Right renal cortex interstitium (tissue), 3 donors: ENCODE results near the gene SLC8A3. TPM values are rescaled to one million over a fixed set of nuclear protein-coding genes. Genes with fewer than 3 reads are reported as not detected.
"Not testable (repeated sequence)": the region's sequence is repeated elsewhere in the genome, so short reads cannot be mapped to it uniquely, and the experiment has no call there.

Source experiments
- DNase-seq, 3 donors: peaks; one replicate each; pipeline ENCODE4 v3.0.0-alpha.2; 2013; ENCODE audit warnings: low read depth in 3 of 3, low spot score in 2 of 3
- polyA plus RNA-seq, 3 donors: library from polyadenylated mRNA; unstranded; fragments of 120-200 nt; gene quantifications; one replicate each; pipeline ENCODE4 v1.2.1, GENCODE V29; 2013; ENCODE audit not compliant: insufficient read length in 3 of 3

Gene SLC8A3, protein sequence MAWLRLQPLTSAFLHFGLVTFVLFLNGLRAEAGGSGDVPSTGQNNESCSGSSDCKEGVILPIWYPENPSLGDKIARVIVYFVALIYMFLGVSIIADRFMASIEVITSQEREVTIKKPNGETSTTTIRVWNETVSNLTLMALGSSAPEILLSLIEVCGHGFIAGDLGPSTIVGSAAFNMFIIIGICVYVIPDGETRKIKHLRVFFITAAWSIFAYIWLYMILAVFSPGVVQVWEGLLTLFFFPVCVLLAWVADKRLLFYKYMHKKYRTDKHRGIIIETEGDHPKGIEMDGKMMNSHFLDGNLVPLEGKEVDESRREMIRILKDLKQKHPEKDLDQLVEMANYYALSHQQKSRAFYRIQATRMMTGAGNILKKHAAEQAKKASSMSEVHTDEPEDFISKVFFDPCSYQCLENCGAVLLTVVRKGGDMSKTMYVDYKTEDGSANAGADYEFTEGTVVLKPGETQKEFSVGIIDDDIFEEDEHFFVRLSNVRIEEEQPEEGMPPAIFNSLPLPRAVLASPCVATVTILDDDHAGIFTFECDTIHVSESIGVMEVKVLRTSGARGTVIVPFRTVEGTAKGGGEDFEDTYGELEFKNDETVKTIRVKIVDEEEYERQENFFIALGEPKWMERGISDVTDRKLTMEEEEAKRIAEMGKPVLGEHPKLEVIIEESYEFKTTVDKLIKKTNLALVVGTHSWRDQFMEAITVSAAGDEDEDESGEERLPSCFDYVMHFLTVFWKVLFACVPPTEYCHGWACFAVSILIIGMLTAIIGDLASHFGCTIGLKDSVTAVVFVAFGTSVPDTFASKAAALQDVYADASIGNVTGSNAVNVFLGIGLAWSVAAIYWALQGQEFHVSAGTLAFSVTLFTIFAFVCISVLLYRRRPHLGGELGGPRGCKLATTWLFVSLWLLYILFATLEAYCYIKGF
- under 1 TPM; 0.53 to 0.57 (median 0.54) TPM for polyA plus RNA-seq

DNA sequence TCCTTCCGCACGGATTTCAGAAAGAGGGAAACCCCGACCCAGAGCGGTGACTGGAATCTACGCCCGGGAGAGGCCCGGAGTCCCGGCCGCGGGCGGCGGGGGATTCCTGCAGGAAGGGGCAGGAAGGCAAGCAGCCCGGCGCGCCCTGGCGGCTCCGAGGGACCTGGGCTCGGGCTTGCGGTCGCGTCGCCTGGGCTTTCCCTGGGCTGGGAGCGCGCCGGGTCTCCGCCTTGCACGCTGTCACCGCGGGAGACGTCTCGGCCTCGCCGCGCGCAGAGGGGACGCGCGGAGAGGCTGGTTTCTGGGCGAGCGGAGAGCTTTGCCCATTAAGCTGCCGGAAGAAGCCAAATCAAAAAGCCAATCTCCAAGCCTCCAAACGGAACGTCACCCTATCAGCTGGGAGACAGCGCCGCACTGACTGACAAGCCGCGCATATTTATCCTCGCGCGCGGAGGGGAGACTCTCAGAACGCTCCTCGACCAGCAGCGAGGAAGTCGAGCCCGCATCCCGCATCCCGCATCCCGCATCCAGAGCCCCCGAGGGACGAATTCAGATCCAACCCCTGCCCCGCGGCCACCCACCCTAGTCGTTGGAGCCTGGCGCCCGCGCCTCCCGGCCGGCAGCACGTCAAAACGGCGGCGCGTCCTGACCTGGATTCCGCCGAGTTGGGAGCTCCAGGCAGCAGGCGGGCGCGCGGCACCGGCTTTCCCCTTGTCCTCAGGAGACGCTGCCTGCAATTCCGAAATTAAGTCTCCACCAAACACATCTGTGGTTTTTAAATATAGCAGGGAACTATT is at the start of gene SLC8A3:
SLC8A3 (minus strand) TSS at position 293 of the 797 bp plus-strand sequence. CDS start 20,529 bp downstream, outside the sequence.
- DNase-seq = no peak

DNA sequence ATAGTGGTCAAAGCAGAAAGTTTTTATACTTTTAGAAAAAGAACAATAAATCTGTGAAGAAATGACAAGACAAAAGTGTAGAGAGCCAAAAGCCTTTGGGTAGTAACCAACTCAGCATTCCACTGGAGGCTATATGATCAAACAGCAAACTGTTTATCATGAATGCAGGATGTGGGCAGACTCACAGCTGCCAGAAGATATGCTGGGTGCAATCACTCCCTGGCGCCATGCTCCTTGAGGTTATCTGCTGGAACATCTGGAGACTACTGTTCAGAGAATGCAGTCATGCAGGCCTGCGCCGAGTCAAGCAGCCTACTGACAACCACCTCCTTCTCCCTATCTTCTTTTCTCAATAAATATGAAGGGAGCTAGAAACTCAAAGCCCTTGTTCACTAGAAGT is 49.0 kb upstream of the SLC8A3 start:
- DNase-seq = no peak

DNA sequence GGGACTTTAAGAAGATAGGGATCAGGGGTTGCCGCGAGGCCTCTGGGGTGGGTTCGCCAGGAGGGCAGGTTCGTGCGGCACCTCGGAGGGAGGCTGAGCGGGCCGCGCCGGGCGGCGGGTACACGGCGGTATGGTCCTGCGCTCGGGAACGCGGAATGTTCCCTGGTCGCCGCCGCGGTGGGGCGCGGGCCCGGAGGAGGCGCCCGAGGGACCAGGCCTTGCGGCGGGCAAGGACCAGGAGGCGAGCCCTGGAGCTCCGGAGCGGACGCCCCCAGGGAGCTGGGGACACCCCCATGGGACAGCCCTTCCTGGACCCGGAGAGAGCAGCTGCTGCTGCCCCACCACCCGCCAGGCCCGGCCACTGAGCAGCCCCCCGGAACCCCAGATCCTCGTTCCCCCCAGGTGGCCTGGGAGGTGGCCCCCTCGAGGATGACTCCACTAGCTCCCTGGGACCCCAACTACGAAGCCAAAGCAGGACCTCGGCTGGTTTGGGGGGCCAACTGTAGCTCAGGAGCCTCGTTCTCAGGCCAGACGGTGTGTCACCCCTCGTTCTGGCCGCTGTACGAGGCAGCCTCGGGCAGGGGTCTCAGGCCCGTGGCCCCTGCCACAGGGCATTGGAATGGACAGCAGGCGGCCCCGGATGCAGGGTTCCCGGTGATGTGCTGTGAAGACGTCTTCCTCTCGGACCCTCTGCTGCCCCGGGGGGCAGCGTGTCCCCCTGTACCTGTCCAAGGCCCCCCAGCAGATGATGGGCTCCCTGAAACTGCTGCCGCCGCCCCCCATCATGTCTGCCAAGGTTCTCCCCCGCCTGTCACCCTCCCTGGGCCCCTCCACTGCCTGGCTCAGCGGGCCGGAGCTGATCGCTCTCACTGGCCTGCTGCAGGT is 45.6 kb upstream of the SLC8A3 start:
- DNase-seq = no peak

DNA sequence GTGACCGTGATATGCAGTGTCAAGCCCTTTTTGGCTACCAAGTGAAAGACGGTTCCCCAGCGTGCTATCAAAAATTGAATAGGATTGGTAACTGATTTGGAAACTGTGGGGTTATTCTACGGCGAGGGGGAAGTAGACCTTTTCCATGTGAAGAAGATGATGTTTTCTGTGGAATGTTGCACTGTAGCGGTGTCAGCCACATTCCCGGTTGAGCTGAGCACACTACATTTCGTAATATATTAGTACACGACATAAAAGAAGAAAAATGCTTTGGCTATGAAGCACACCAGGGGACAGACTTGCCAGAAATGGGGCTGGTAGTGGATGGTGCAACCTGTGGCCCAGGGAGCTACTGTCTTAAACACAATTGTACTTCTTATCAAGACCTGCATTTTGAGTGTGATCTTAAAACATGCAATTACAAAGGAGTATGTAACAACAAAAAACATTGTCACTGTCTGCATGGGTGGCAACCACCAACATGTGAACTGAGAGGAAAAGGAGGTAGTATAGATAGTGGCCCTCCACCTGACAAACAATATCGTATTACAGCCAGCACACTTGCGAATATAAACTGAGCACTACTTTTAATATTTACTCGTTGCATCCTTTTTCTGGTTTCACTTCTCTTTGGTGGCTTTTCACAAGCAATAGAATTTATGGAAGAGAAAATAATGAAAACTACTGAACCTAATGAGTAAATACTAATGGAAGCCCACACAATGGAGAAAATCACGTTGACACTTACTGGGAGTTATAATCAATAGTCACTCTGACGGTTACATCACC is 43.2 kb upstream of the SLC8A3 start:
- DNase-seq = not testable (repeated sequence)

DNA sequence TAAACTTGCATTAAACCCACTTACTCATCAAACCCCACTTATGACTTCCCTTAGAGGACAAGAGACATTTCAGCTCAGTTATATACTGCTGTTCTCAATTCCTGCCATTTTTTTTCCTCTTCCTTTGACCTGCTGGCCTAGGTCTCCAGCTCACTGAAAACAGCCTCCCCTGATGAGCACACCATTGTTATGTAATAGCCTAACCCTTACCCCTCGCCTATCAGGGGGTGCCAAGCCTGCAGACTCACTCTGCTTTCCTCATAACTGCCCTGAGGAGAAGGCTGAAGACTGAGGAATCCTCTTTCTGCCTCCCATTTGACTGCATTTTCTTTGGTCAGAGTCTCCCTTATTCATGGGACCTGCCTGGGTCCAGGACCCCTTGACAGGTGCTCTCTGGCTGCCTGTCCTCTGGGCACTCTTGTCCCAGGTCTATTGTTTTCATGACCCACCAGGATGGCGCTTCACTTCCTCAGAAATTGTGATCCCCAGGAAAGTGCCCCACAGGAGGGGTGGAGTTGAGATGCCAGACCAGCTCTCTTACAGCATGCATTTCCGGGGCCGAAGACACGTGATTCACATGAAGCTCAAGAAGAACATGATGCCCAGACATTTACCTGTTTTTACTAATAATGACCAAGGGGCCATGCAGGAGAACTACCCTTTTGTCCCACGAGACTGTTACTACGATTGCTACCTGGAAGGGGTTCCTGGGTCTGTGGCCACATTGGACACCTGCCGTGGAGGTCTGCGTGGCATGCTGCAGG is 41.3 kb upstream of the SLC8A3 start:
- not testable (repeated sequence) for DNase-seq

DNA sequence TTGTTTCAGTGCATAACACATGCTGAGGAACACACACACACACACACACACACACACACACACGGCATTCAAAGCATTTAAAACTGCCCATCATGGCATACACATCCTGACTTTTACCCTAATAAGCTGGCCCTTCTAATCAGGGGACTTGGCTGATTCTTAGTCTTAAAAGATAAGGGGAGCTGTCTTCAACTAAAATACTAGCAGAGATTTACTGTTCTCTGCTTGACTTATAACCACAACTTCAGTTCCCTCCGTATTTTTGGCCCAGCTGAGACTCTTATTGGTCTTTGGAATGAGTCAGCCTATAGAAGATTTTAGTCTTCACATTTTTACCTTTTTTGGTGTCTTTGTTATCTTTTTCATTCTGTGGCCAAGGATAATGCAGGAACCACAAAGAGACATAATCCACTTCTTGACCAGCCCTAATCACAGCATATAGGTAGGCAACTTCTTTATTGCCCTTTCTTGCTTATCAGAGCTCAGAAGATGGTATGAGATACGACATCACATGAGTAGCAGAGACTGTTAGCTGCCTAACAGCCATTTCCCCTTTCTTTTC is 25.1 kb upstream of the SLC8A3 start:
- DNase-seq = no peak

DNA sequence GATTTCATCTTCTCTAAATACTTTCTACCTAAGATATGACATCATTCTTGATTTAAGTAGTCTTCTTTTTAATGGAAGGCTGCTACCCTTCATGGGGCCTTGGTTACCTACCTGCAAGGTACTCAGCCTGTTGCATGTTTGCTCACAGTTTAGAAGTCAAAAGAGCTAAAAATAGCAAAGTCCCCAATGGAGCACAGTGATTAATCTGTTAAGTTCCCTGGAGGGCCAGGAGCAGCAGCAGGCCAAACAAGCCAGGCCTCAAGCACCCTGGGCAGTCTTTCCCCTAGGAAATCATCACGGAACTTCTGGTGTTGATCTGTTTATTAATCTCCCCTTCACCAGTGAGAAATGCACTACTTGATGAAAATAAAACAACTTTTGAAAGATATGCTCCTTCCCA is 24.0 kb upstream of the SLC8A3 start:
- no peak for DNase-seq

DNA sequence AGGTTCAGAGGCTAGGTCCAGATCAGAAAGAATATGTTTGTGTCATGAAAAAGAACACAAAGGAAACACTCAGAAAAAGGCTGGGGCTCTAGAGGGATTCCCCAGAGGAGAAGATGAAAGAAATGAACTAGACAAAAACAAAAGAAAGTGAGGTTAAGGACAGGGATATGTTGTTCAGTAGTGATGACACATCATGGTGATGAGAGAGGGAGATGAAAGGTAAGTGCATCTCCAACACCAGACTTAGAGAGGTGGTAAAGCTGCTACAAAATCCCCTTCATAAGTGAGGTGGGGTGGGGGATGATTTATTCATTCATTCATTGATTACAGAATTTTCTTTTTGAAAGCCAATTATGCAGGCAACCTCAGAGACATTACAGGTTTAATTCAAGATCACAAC is 19.6 kb upstream of the SLC8A3 start:
- no peak for DNase-seq

DNA sequence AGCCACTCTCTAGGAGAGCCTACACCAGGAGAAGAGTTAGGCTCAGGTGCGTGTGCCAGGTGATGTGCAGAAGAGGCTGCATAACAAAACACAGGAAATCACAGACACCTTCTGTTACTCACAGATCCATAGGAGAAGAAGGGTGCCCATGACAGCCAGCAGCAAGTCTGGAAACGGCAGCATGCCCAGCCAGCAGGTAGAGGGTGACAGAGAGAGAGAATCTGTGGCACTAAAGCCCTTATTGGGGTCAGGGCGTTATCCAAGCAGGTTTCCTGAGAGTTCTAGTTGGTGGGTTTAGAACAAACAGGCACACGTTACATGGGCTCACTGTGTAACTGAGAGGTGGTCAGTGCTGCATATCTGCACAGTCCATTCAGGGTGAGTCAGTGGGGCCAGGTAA is 14.9 kb upstream of the SLC8A3 start:
- no peak for DNase-seq

DNA sequence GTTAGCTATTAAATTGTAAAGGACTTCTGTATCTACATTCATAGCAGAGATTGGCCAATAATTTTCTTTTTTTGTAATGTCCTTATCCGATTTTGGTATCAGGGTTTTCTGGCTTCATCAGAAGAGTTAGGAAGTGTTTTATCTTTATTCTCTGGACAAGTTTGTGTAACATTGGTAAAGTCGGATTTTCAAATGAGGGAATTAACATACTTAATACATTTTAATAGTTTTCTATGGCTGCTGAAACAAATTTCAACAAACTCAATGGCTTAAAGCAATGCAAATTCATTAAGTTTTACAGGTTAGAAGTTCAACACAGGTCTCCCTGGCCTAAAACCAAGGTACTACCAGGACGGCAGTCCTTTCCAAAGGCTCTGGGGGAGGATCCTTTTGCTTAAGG is 13.2 kb upstream of the SLC8A3 start:
- no peak for DNase-seq

DNA sequence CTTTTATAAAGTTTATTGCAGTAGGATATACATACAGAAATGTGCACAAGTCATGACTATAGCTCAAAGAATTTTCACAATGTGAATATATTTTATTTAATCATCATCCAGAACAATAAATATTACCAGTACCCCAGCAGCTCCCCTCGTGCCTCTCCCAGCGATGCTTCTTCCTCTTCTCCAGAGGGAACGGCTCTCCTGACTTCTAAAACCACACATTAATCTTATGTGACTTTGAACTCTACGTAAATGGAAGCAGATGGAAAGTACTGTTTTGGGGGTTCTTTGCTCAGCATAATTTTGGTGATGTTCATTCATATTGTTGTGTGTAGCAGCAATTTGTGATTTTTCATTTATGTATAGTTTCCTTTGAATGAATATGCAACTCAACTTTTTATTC is 4.6 kb upstream of the SLC8A3 start:
- DNase-seq = no peak

DNA sequence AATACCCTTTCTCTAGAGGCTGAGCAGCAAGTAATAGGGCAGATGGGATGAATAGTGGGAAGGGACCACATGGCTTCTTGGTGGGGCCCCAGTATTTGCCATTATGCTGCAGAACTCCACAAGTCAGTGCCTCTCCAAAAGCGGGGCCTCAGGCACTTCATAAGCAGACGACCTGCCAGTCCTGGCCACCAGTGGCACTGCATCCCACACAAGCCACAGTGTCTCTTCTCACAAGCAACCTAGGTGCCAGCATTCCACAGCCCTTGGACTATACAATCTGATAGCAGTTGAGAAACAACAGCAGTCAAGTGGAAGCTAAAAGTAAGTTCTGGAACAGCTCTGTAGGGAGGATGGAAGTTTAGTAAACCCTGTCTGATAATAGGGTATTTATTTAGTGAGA is 4.2 kb upstream of the SLC8A3 start:
- DNase-seq = no peak

DNA sequence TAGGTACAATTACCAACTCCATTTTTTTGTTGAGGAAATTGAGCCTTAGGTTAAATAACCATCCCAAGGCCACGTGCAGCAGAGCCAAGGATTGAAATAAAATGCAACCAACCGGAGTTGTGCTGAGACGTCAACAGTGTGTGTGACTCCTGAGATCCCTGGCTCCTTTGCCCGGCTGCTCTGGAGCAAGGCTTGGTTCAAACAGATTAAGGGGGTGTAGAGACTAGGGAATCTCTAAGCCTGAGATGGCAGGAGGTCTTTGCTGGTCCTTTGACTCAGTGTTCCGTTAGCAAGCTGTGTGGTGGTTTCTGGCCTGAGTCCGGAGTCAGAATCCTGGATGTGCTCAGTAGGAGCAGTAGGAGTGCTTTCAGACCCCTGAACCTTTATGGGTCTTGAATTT is 1.4 kb upstream of the SLC8A3 start:
- no peak for DNase-seq

DNA sequence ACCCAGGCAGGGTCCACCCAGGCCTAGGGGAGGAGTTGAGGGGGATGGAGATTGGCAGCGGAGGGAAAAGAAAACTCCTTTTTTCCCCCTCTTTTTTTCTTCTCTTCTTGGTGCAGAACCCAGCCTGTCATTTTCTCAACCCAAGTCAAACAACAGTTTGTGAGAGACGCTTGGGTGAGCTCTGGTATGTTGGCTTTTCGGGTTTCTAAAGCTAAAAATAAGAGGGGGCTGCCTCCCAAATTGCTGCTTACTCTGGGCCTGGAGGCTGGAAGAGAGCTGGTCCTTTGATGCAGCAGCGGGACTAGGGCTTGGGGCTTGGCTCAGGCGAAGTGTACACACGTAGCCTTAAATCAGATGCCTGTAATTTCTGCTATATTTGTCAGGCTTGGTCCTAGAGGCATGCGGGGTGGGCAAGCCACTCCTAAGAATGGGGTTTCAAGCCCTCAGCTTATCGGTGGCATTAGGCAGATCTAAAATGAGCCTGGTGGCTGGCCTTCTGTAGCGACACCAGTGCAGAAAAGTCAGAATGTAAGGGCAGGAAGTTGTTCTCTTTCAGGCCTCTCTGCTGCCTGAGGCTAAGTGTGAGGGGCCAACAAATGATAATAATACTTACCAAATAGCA is 816 bp upstream of the SLC8A3 start:
- no peak for DNase-seq

DNA sequence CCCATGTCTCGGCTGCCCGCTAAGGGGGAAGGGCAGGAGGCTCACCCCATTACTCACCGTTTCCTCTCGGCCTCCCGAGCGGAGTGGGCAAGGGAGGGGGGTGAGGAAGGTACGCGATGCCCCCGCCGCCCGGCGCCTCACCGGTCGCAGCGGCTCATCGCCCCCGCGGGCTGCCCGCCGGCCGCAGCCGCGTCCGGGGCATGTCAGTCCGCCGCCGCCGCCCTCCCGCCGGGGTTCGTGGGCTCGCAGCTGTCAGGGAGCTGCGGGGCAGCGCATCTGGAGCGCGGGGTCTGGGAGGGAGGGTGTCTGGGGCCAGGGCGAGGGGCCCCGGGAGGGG is 461 bp downstream of the SLC8A3 start:
- no peak for DNase-seq

DNA sequence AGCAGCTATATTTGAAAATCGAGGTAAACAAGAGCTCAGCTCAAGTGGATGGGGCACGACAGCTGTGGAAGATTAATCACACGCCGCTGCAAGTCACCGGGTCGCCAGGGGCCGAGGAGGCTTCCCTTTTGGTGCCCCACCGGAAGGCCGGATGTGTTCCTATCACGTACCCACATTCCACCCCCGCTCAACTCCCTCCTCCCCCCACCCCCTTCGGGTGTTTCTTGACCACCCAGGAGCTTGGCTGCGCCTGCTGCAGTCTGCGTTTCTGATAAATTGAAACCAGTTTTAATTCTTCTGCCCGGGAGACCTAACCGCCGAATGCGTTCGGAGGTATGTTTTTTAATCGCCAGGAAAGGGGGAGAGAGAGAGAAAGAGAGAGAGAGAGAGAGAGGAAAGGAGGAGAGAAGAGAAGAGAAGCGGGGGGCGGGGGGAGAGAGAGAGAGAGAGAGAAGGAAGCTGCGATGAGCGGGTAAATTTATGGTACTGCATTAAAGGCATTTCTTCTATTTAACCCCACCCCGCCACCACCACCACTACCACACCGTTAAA is 1.8 kb downstream of the SLC8A3 start:
- DNase-seq = no peak

DNA sequence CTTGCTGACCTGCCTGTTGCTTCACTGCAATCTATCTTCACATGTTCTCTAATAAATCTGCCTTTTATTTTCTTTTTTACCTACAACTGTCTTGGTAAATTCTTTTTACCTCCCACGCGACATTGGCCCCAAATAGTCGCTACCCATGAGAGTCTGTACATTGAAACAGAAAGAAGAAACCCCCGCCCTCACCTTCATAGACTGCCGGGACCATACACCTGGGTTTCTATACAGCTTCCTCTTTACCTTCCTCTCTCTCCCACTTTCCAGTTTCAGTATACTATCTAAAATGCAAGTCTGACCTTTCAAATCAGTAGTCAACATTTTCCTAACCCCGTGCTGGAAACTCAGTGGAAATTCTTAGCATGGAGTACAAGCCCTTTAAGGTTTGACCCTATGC is 4.8 kb downstream of the SLC8A3 start:
- DNase-seq = no peak
